Caco-2 (cell line): ENCODE results near the gene OXT. TPM values are rescaled to one million over a fixed set of nuclear protein-coding genes. Genes with fewer than 3 reads are reported as not detected.
"Not testable (repeated sequence)": the region's sequence is repeated elsewhere in the genome, so short reads cannot be mapped to it uniquely, and the experiment has no call there.

ENCODE experiments used
- BruUV-seq: library from RNA; stranded (reverse); fragments of 400-500 nt; replicated peaks from 2 replicates; lab custom pipeline; 2021; lab: Mats Ljungman, UMichigan
- CTCF ChIA-PET: fragments of 300-600 bp; sonication (Branson Sonifier 250); formaldehyde crosslinking; loops from one replicate; lab custom pipeline; 2022; ENCODE audit warnings: antibody characterized with exemption; lab: Charles Lee
- POLR2A ChIA-PET: fragments of 300-600 bp; sonication (Branson Sonifier 250); formaldehyde crosslinking; loops from one replicate; lab custom pipeline; 2022; ENCODE audit warnings: antibody characterized with exemption; lab: Charles Lee
- DNase-seq, 2 experiments: peaks; one replicate each; pipeline versions ENCODE4 v3.0.0 to v3.0.0-alpha.2; 2020 to 2022
- H3K27me3 ChIP-seq: replicated peaks from 2 replicates; pipeline ENCODE4 v1.6.0; 2011; ENCODE audit warnings: low read length; ENCODE audit not compliant: control insufficient read depth, insufficient read depth
- H3K36me3 ChIP-seq: 2 replicates; pipeline ENCODE4 v1.5.1; 2011; ENCODE audit warnings: low read length; ENCODE audit not compliant: control insufficient read depth, insufficient read depth
- H3K4me1 ChIP-seq: fragments of 250-450 bp; sonication (Bioruptor Pico); 2 replicates; pipeline ENCODE4 v1.5.1; 2020; ENCODE audit warnings: mild to moderate bottlenecking
- H3K4me3 ChIP-seq: 2 replicates; pipeline ENCODE4 v1.5.1; 2011; ENCODE audit warnings: low read depth, mild to moderate bottlenecking, control low read depth, low read length
- H3K9me3 ChIP-seq: fragments of 250-450 bp; sonication (Bioruptor Pico); 2 replicates; pipeline ENCODE4 v1.5.1; 2020; ENCODE audit warnings: mild to moderate bottlenecking, moderate library complexity
- H3K27ac Mint-ChIP-seq: one replicate; pipeline ENCODE4 v1.8.0; 2022; ENCODE audit warnings: mixed read lengths; ENCODE audit not compliant: unreplicated experiment
- H3K27me3 Mint-ChIP-seq: one replicate; pipeline ENCODE4 v1.8.0; 2022; ENCODE audit warnings: mixed read lengths; ENCODE audit not compliant: insufficient read depth, unreplicated experiment
- H3K36me3 Mint-ChIP-seq: one replicate; pipeline ENCODE4 v1.8.0; 2022; ENCODE audit warnings: mild to moderate bottlenecking, mixed read lengths; ENCODE audit not compliant: insufficient read depth, unreplicated experiment
- H3K4me1 Mint-ChIP-seq: one replicate; pipeline ENCODE4 v1.8.0; 2022; ENCODE audit warnings: low read depth, mixed read lengths; ENCODE audit not compliant: unreplicated experiment
- H3K4me3 Mint-ChIP-seq: one replicate; pipeline ENCODE4 v1.8.0; 2022; ENCODE audit warnings: mild to moderate bottlenecking, moderate library complexity, mixed read lengths; ENCODE audit not compliant: unreplicated experiment
- H3K9me3 Mint-ChIP-seq: one replicate; pipeline ENCODE4 v1.8.0; 2022; ENCODE audit warnings: mixed read lengths; ENCODE audit not compliant: unreplicated experiment
- intact Hi-C: fragments of 100-400 bp; cut with micrococcal nuclease; formaldehyde crosslinking; loops from one replicate; pipeline ENCODE4 v1.10.0; 2022; ENCODE audit not compliant: unreplicated experiment
- total RNA-seq: library from RNA; stranded (reverse); gene quantifications from 2 replicates; pipeline ENCODE4 v1.2.3, GENCODE V29; 2022
- TF ChIP-seq, protein P1 (sequence below), 2 experiments: fragments of 200-600 bp in 1 of 2; IDR thresholded peaks; 1 replicate in 1 of 2; 2 replicates in 1 of 2; pipeline versions ENCODE4 v1.5.1 to v1.8.0; 2011 to 2022; ENCODE audit warnings: antibody characterized with exemption in 1 of 2, control low read depth in 1 of 2, inconsistent platforms in 1 of 2, low read depth in 1 of 2, low read length in 1 of 2, mild to moderate bottlenecking in 1 of 2, moderate library complexity in 1 of 2; ENCODE audit not compliant: insufficient read depth in 1 of 2, severe bottlenecking in 1 of 2, unreplicated experiment in 1 of 2

The OXT gene
- total RNA-seq, 1 experiment from 2014 or later: 2.7 TPM

DNA sequence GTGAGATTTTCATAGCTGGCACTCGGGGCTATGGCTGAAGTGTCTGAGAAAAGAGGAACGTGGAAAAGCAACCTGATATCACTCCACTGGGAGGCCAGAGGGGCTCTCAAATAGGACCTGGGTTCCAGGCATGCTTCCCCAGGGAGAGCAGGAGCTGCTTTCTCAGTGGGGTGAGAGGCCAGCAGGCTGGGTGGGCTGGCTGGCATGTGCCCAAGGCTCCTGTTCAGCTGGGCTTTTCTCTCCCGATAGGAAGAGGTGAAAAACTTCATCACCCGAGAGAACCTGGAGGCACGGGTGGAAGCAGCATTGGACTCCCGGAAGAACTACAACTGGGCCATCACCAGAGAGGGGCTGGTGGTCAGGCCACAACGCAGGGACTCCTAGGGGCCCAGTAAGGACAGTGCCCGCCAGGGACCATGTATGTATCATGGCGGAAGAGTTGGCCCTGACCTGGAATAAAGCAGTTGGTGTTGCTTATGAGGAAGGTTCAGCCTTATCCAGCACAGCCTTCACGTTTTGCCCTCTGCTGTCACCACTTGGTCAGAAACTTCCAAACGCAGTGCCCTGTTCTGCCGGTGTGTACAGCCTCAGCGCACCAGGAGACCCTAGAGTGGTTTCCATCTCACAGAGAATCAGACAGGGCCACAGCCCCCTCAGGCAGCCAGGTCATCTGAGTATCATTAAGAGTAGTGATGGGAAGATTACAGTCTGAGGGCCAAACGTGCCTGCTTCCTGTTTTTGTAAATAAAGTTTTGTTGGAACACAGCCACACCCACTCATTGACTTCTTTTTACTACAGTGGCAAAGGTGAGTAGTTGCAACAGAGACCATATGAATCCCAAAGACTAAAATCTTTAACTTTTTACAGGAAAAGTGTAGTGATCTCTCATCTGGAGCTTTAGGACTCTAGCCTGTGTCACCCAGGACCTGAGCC lies 23.7 kb upstream of the OXT start:
- H3K4me3 ChIP-seq: peak overlapping the region; percentile 96
- intact Hi-C loops: no loop called here
- H3K27me3 Mint-ChIP-seq: no peaks in the 10 kb centered on the region

GRCh38 chr20:3051385-3052019 lies 19.9 kb upstream of the OXT start:
- Histone ChIP-seq H3K9me3 (no peaks in the 10 kb centered on the region), H3K4me3 (no peak overlapping the region), H3K27me3 (no peaks in the 10 kb centered on the region), H3K4me1 (peaks cover 7% of the 10 kb centered on the region; the same call in 1 of the 2 replicates), H3K36me3 (peaks cover 11% of the 10 kb centered on the region)
- no TSS peak for BruUV-seq
- CTCF ChIA-PET: interaction anchor here (0.9 kb wide), 1 partner anchor 52 kb away, joined by 3 read pairs; no protein-coding TSS in a partner anchor
- DNase-seq: no peak
- H3K27ac Mint-ChIP-seq: no peak overlapping the region
- intact Hi-C loops: loop anchor here (5.0 kb wide), 1 partner anchor 66 kb away; no protein-coding TSS in a partner anchor
- peaks cover 51% of the 10 kb centered on the region for H3K36me3 Mint-ChIP-seq
- H3K4me1 Mint-ChIP-seq: peaks cover 6% of the 10 kb centered on the region
- TF ChIP-seq, protein P1, sequence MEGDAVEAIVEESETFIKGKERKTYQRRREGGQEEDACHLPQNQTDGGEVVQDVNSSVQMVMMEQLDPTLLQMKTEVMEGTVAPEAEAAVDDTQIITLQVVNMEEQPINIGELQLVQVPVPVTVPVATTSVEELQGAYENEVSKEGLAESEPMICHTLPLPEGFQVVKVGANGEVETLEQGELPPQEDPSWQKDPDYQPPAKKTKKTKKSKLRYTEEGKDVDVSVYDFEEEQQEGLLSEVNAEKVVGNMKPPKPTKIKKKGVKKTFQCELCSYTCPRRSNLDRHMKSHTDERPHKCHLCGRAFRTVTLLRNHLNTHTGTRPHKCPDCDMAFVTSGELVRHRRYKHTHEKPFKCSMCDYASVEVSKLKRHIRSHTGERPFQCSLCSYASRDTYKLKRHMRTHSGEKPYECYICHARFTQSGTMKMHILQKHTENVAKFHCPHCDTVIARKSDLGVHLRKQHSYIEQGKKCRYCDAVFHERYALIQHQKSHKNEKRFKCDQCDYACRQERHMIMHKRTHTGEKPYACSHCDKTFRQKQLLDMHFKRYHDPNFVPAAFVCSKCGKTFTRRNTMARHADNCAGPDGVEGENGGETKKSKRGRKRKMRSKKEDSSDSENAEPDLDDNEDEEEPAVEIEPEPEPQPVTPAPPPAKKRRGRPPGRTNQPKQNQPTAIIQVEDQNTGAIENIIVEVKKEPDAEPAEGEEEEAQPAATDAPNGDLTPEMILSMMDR (IDR thresholded peaks at IDR 0.05; ENCODE audit: insufficient read depth in 1 of 2, low read depth in 1 of 2, low read length in 1 of 2, severe bottlenecking in 1 of 2, unreplicated experiment in 1 of 2): no peak
- H3K27me3 Mint-ChIP-seq: no peaks in the 10 kb centered on the region
- POLR2A ChIA-PET: no interaction called here
- H3K4me3 Mint-ChIP-seq: no peak overlapping the region
- no peaks in the 10 kb centered on the region for H3K9me3 Mint-ChIP-seq

More for the DNA sequence above, 23.7 kb upstream of the OXT start:
- DNase-seq: no peak
- Histone ChIP-seq H3K36me3 (peaks cover 11% of the 10 kb centered on the region), H3K27me3 (no peaks in the 10 kb centered on the region), H3K9me3 (no peaks in the 10 kb centered on the region), H3K4me1 (peaks cover 14% of the 10 kb centered on the region)
- Mint-ChIP-seq H3K36me3 (peaks cover 77% of the 10 kb centered on the region), H3K4me1 (peaks cover 8% of the 10 kb centered on the region), H3K9me3 (no peaks in the 10 kb centered on the region), H3K4me3 (peak overlapping the region; percentile 83), H3K27ac (no peak overlapping the region)
- TF ChIP-seq, protein P1 (IDR thresholded peaks at IDR 0.05; ENCODE audit: insufficient read depth in 1 of 2, low read depth in 1 of 2, low read length in 1 of 2, severe bottlenecking in 1 of 2, unreplicated experiment in 1 of 2): no peak
- CTCF ChIA-PET: no interaction called here
- BruUV-seq: TSS peak; percentile 67
- POLR2A ChIA-PET: no interaction called here

- Mint-ChIP-seq H3K27ac (peak overlapping the region; percentile 62), H3K9me3 (no peaks in the 10 kb centered on the region), H3K4me1 (no peaks in the 10 kb centered on the region), H3K4me3 (no peak overlapping the region), H3K27me3 (no peaks in the 10 kb centered on the region), H3K36me3 (peaks cover 5% of the 10 kb centered on the region)
- BruUV-seq: no TSS peak
- H3K27me3 ChIP-seq: no peaks in the 10 kb centered on the region
- intact Hi-C loops: no loop called here
- CTCF ChIA-PET: no interaction called here
- H3K4me3 ChIP-seq: no peak overlapping the region
- POLR2A ChIA-PET: no interaction called here
- H3K4me1 ChIP-seq: peaks cover 9% of the 10 kb centered on the region
- TF ChIP-seq, protein P1 (IDR thresholded peaks at IDR 0.05; ENCODE audit: insufficient read depth in 1 of 2, low read depth in 1 of 2, low read length in 1 of 2, severe bottlenecking in 1 of 2, unreplicated experiment in 1 of 2): no peak
- no peak for DNase-seq
- no peaks in the 10 kb centered on the region for H3K36me3 ChIP-seq
- H3K9me3 ChIP-seq: 0 out of 2 replicates have a peak, but pooled peaks cover 5% of the 10 kb centered on the region
Observed at GRCh38 chr20:3059489-3059888, 11.9 kb upstream of the OXT start.

GRCh38 chr20:3064119-3064518 lies 7.3 kb upstream of the OXT start:
- H3K4me1 ChIP-seq: peaks cover 15% of the 10 kb centered on the region
- CTCF ChIA-PET, H3K27me3 ChIP-seq, H3K4me3 ChIP-seq, BruUV-seq, H3K9me3 Mint-ChIP-seq, DNase-seq, POLR2A ChIA-PET, H3K4me3 Mint-ChIP-seq, intact Hi-C loops, H3K27me3 Mint-ChIP-seq, H3K36me3 ChIP-seq, H3K4me1 Mint-ChIP-seq, H3K27ac Mint-ChIP-seq, H3K9me3 ChIP-seq, H3K36me3 Mint-ChIP-seq: not testable (repeated sequence)
